Gastrocnemius medialis (tissue), 4 donors: ENCODE results near the gene FCRL5.
"Not testable (repeated sequence)": the region's sequence is repeated elsewhere in the genome, so short reads cannot be mapped to it uniquely, and the experiment has no call there.

Experiments used
- POLR2A ChIP-seq, 2 donors: fragments of 450-650 bp; IDR thresholded peaks; one replicate each; pipeline ENCODE4 v1.6.1; 2017; ENCODE audit warnings: antibody characterized with exemption in 2 of 2, mild to moderate bottlenecking in 2 of 2, moderate library complexity in 2 of 2
- TF ChIP-seq, protein P1 (sequence below), 5 experiments: fragments of 450-650 bp in 3 of 5; fragments of 200-600 bp in 2 of 5; sonication (generic) in 2 of 5; IDR thresholded peaks in 4 of 5; conservative IDR thresholded peaks in 1 of 5; 1 replicate in 4 of 5; 2 replicates in 1 of 5; pipeline ENCODE4 v1.5.1; 2016 to 2019; ENCODE audit warnings: antibody characterized with exemption in 5 of 5, mild to moderate bottlenecking in 3 of 5, moderate library complexity in 3 of 5

- TF ChIP-seq POLR2A (IDR thresholded peaks at IDR 0.05): not testable (repeated sequence)
- TF ChIP-seq, protein P1, sequence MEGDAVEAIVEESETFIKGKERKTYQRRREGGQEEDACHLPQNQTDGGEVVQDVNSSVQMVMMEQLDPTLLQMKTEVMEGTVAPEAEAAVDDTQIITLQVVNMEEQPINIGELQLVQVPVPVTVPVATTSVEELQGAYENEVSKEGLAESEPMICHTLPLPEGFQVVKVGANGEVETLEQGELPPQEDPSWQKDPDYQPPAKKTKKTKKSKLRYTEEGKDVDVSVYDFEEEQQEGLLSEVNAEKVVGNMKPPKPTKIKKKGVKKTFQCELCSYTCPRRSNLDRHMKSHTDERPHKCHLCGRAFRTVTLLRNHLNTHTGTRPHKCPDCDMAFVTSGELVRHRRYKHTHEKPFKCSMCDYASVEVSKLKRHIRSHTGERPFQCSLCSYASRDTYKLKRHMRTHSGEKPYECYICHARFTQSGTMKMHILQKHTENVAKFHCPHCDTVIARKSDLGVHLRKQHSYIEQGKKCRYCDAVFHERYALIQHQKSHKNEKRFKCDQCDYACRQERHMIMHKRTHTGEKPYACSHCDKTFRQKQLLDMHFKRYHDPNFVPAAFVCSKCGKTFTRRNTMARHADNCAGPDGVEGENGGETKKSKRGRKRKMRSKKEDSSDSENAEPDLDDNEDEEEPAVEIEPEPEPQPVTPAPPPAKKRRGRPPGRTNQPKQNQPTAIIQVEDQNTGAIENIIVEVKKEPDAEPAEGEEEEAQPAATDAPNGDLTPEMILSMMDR (IDR thresholded peaks at IDR 0.05 in 4 of 5, conservative IDR thresholded peaks at IDR 0.05 in 1 of 5): not testable (repeated sequence)
These were observed 4.2 kb downstream of the FCRL5 start for GRCh38 chr1:157548081-157548480.
